Heart right ventricle (tissue), 16 donors: ENCODE data around the gene KCNK13. TPM values are rescaled to one million over a fixed set of nuclear protein-coding genes. Genes with fewer than 3 reads are reported as not detected.

Experiments
- ATAC-seq, 8 donors: fragments of 200-7000 bp; cut with Tn5 transposase; one replicate each; pipeline ENCODE4 v1.9.1; 2020; ENCODE audit warnings: mild to moderate bottlenecking in 8 of 8, moderate library complexity in 8 of 8, moderate number of reproducible peaks in 1 of 8
- DNase-seq, 2 donors: peaks; one replicate each; pipeline ENCODE4 v3.0.0-alpha.2; 2020
- H3K27ac ChIP-seq, 10 donors: fragments of 200-600 bp; sonication (generic) in 2 of 10; one replicate each; pipeline versions ENCODE4 v1.5.0 to v1.8.0; 2020 to 2022; ENCODE audit warnings: mild to moderate bottlenecking in 3 of 10
- H3K27me3 ChIP-seq, 7 donors: fragments of 200-600 bp; one replicate each; pipeline ENCODE4 v1.8.0; 2021 to 2022; ENCODE audit warnings: mild to moderate bottlenecking in 2 of 7
- H3K36me3 ChIP-seq, 9 donors: fragments of 200-600 bp; sonication (generic) in 1 of 9; one replicate each; pipeline versions ENCODE4 v1.5.0 to v1.8.0; 2020 to 2022; ENCODE audit warnings: mild to moderate bottlenecking in 2 of 9
- H3K4me1 ChIP-seq, 9 donors: fragments of 200-600 bp; sonication (generic) in 1 of 9; one replicate each; pipeline versions ENCODE4 v1.5.0 to v1.8.0; 2020 to 2022; ENCODE audit warnings: mild to moderate bottlenecking in 4 of 9
- H3K4me3 ChIP-seq, 10 donors: fragments of 200-600 bp; sonication (generic) in 2 of 10; one replicate each; pipeline versions ENCODE4 v1.5.0 to v1.8.0; 2020 to 2022; ENCODE audit warnings: mild to moderate bottlenecking in 7 of 10, moderate library complexity in 2 of 10
- H3K9me3 ChIP-seq, 11 donors: fragments of 200-600 bp in 10 of 11; sonication (generic) in 2 of 11; one replicate each; pipeline versions ENCODE4 v1.5.0 to v1.8.0; 2013 to 2022; ENCODE audit warnings: mild to moderate bottlenecking in 2 of 11, control low read depth in 1 of 11, moderate library complexity in 1 of 11
- CTCF ChIP-seq, 9 donors: fragments of 200-600 bp; sonication (generic) in 2 of 9; IDR thresholded peaks; one replicate each; pipeline versions ENCODE4 v1.5.0 to v1.8.0; 2021 to 2022; ENCODE audit warnings: antibody characterized with exemption in 9 of 9, mild to moderate bottlenecking in 5 of 9, moderate library complexity in 1 of 9
- WGBS, 2 donors: extraction: QIAGEN DNeasy Blood & Tissue Kit; methylation state at CpG; one replicate each; pipeline ENCODE4 v1.1.7; 2013; ENCODE audit warnings: inconsistent platforms in 1 of 2; 5-methylcytosine and 5-hydroxymethylcytosine counted together
- intact Hi-C, 10 donors: fragments of 100-400 bp; cut with DNase I; formaldehyde crosslinking; loops; one replicate each; pipeline versions ENCODE4 v1.11.1 to v1.14.2; 2022
- polyA plus RNA-seq, 2 donors: library from polyadenylated mRNA; stranded (reverse); fragments of 200-250 nt; gene quantifications; one replicate each; pipeline ENCODE4 v1.2.3, GENCODE V29; 2013
- total RNA-seq, 10 donors: library from RNA; stranded (reverse); fragmentation: NEBNext Ultra II Directional in 3 of 10; extraction: Animal tissue kit (Norgen Biotek cat#: 25700) in 3 of 10; gene quantifications; one replicate each; pipeline versions ENCODE4 v1.2.1 to v1.2.4, GENCODE V29; 2021 to 2023
- donor health status: Arrhythmogenic right ventricular cardiomyopathy.
- donor health status: ischemic (EF 13 %, LVEDD 7.1; RV severe dilation, severe dysfunction).
- donor health status: healthy with polysubstance abuse.
- donor health status: DM: no; HTN: yes; CAD: no.
- donor health status: DM: no; HTN: no; CAD: no.
- donor health status: ischemic (EF 25% LVEDD 6.9; RV normal size, moderate dysfunction).
- donor health status: ischemic (EF 25% LVEDD 5.7; RV mildly dilated, moderate dysfunction).
- donor health status: healthy.
- donor health status: DM: yes; HTN: yes; CAD: no.
- donor health status: Ischemic cardiomyopathy.
- donor health status: ischemic (EF 35%, LVEDD 5.7; RV mildly dilated, moderate dysfunction).
- donor health status: nonischemic (EF 11% LVEDD 7.7; RV severe dilation, severe dysfunction).
- donor health status: DM: yes; HTN: yes; CAD: no.
- donor health status: PGD.
- donor health status: ischemic (EF 29% LVEDD 5.4; RV normal size, mild dysfunction).
- donor health status: nonischemic (EF 23%, LVEDD 6.1; RV moderate dilation, normal function).

The KCNK13 gene
- total and polyA plus RNA-seq, 12 donors = 0.15 to 9.6 (median 1.0) TPM

- no peak for TF ChIP-seq CTCF (IDR thresholded peaks at IDR 0.05)
- 80 to 89% methylated on average over 5 of the region's 5 CpGs for WGBS, 2 donors
- Histone ChIP-seq H3K4me1 (no peaks in the 10 kb centered on the region), H3K27me3 (peaks cover 0 to 27% (median 0%) of the 10 kb centered on the region in 7 donors), H3K9me3 (no peaks in the 10 kb centered on the region), H3K4me3 (no peak overlapping the region), H3K27ac (no peak overlapping the region), H3K36me3 (no peaks in the 10 kb centered on the region)
- ATAC-seq = no peak
- intact Hi-C loops = loop anchor here in 1 of 10 donors (10.0 kb wide), 1 partner anchor 120 kb away; no protein-coding TSS in a partner anchor
- no peak for DNase-seq
Observed at GRCh38 chr14:90114554-90114953, 52.8 kb downstream of the KCNK13 start.

GRCh38 chr14:90115780-90116179 lies 54.0 kb downstream of the KCNK13 start:
- ATAC-seq (no peak), DNase-seq (no peak)
- Histone ChIP-seq H3K36me3 (no peaks in the 10 kb centered on the region), H3K9me3 (no peaks in the 10 kb centered on the region), H3K27ac (no peak overlapping the region), H3K27me3 (peaks cover 0 to 27% (median 0%) of the 10 kb centered on the region in 7 donors), H3K4me1 (no peaks in the 10 kb centered on the region), H3K4me3 (no peak overlapping the region)
- no peak for TF ChIP-seq CTCF (IDR thresholded peaks at IDR 0.05)
- intact Hi-C loops = loop anchor here in 1 of 10 donors (10.0 kb wide), 1 partner anchor 119 kb away; no protein-coding TSS in a partner anchor
- 0% methylated on average over 1 of the region's 1 CpG for WGBS, 2 donors

GRCh38 chr14:90116444-90116843 lies 54.6 kb downstream of the KCNK13 start:
- Histone ChIP-seq H3K27ac (no peak overlapping the region), H3K9me3 (no peaks in the 10 kb centered on the region), H3K4me3 (no peak overlapping the region), H3K36me3 (no peaks in the 10 kb centered on the region), H3K4me1 (no peaks in the 10 kb centered on the region), H3K27me3 (peaks cover 0 to 25% (median 0%) of the 10 kb centered on the region in 7 donors)
- no peak for TF ChIP-seq CTCF (IDR thresholded peaks at IDR 0.05)
- 80 to 83% methylated on average over 8 of the region's 8 CpGs for whole genome bisulfite sequencing, 2 donors
- DNase-seq (no peak), ATAC-seq (no peak)
- intact Hi-C loops = loop anchor here in 1 of 10 donors (10.0 kb wide), 1 partner anchor 118 kb away; no protein-coding TSS in a partner anchor

GRCh38 chr14:90118027-90118426 lies 56.2 kb downstream of the KCNK13 start:
- ATAC-seq (no peak), DNase-seq (no peak)
- H3K4me1 ChIP-seq = no peaks in the 10 kb centered on the region
- H3K36me3 ChIP-seq = no peaks in the 10 kb centered on the region
- intact Hi-C loops = loop anchor here in 1 of 10 donors (10.0 kb wide), 1 partner anchor 117 kb away; no protein-coding TSS in a partner anchor
- peaks cover 0 to 18% (median 0%) of the 10 kb centered on the region in 7 donors for H3K27me3 ChIP-seq
- H3K27ac ChIP-seq = no peak overlapping the region
- TF ChIP-seq CTCF (IDR thresholded peaks at IDR 0.05) = no peak
- no peak overlapping the region for H3K4me3 ChIP-seq
- 71 to 86% methylated on average over 3 of the region's 3 CpGs for WGBS, 2 donors
- H3K9me3 ChIP-seq = no peaks in the 10 kb centered on the region
